ENCODE measurements around the gene OR1S1.
"Not testable (repeated sequence)": the region's sequence is repeated elsewhere in the genome, so short reads cannot be mapped to it uniquely, and the experiment has no call there.

OR1S1 gene

GRCh38 chr11:58212420-58212819, at the start of gene OR1S1:
OR1S1 (plus strand) TSS chr11:58212720.
- not testable (repeated sequence) for DNase-seq

- DNase-seq: no peak
Measured at GRCh38 chr11:58164389-58164788, 48.1 kb upstream of the OR1S1 start.

GRCh38 chr11:58164990-58165389, 47.5 kb upstream of the OR1S1 start:
- DNase-seq: no peak

GRCh38 chr11:58165504-58166106, 46.9 kb upstream of the OR1S1 start:
- no peak for DNase-seq

- DNase-seq: no peak
Measured at GRCh38 chr11:58177409-58178054, 35.0 kb upstream of the OR1S1 start.

- no peak for DNase-seq
Measured at GRCh38 chr11:58178444-58178843, 34.1 kb upstream of the OR1S1 start.

GRCh38 chr11:58179648-58180047, 32.9 kb upstream of the OR1S1 start:
- DNase-seq: no peak

GRCh38 chr11:58186938-58187337, 25.6 kb upstream of the OR1S1 start:
- DNase-seq: no peak

- no peak for DNase-seq
Measured at GRCh38 chr11:58188770-58189169, 23.8 kb upstream of the OR1S1 start, which contains the start of gene OR9Q2. OR9Q2 (plus strand) TSS chr11:58189070; CDS start chr11:58190491, 1,421 bp downstream.

GRCh38 chr11:58192229-58192628, 20.3 kb upstream of the OR1S1 start:
- DNase-seq: no peak

GRCh38 chr11:58193391-58193790, 19.1 kb upstream of the OR1S1 start:
- no peak for DNase-seq

GRCh38 chr11:58195939-58196338, 16.6 kb upstream of the OR1S1 start:
- no peak for DNase-seq

- DNase-seq: no peak
Measured at GRCh38 chr11:58199271-58199670, 13.2 kb upstream of the OR1S1 start.

GRCh38 chr11:58204042-58204441, 8.5 kb upstream of the OR1S1 start, which contains the start of gene OR1S2:
OR1S2 (minus strand) TSS chr11:58204142; CDS start chr11:58204142, 0 bp downstream.
- no peak for DNase-seq

GRCh38 chr11:58216476-58216875, 4.0 kb downstream of the OR1S1 start:
- no peak for DNase-seq

GRCh38 chr11:58222721-58223120, 10.2 kb downstream of the OR1S1 start:
- no peak for DNase-seq

- DNase-seq: no peak
Measured at GRCh38 chr11:58227956-58228615, 15.6 kb downstream of the OR1S1 start.

GRCh38 chr11:58243954-58244353, 31.4 kb downstream of the OR1S1 start:
- DNase-seq: no peak

- no peak for DNase-seq
Measured at GRCh38 chr11:58254936-58255335, 42.4 kb downstream of the OR1S1 start.

- no peak for DNase-seq
Measured at GRCh38 chr11:58259983-58260382, 47.5 kb downstream of the OR1S1 start.

Measured in CD4-positive, alpha-beta T cell treated with Interleukin-4 for 1 hour (primary cell).